GM10847 (cell line): Measurements from ENCODE around the gene CLIC5.

Source experiments
- POLR2A ChIP-seq: IDR thresholded peaks from 2 replicates; pipeline ENCODE4 v1.6.1; 2011; ENCODE audit not compliant: insufficient read length; ENCODE audit errors: extremely low read depth

Gene CLIC5

GRCh38 chr6:45884336-45884735, 131.3 kb downstream of the CLIC5 start:
- TF ChIP-seq POLR2A: no peak

GRCh38 chr6:45882671-45883070, 133.0 kb downstream of the CLIC5 start:
- no peak for TF ChIP-seq POLR2A

- TF ChIP-seq POLR2A: no peak
Observed at GRCh38 chr6:45881705-45882467, 133.8 kb downstream of the CLIC5 start.

- TF ChIP-seq POLR2A: no peak
Observed at GRCh38 chr6:45880676-45881075, 135.0 kb downstream of the CLIC5 start.

- TF ChIP-seq POLR2A: no peak
Observed at GRCh38 chr6:45880159-45880558, 135.5 kb downstream of the CLIC5 start.

- TF ChIP-seq POLR2A: no peak
Observed at GRCh38 chr6:45877970-45878590, 137.6 kb downstream of the CLIC5 start.

GRCh38 chr6:45872827-45873365, 142.8 kb downstream of the CLIC5 start:
- no peak for TF ChIP-seq POLR2A

GRCh38 chr6:45870531-45870930, 145.1 kb downstream of the CLIC5 start:
- no peak for TF ChIP-seq POLR2A

- TF ChIP-seq POLR2A: no peak
Observed at GRCh38 chr6:45864651-45865050, 151.0 kb downstream of the CLIC5 start.

GRCh38 chr6:45858691-45859090, 157.0 kb downstream of the CLIC5 start:
- no peak for TF ChIP-seq POLR2A

GRCh38 chr6:45857827-45858226, 157.8 kb downstream of the CLIC5 start:
- TF ChIP-seq POLR2A: no peak

GRCh38 chr6:45855642-45856394, 159.8 kb downstream of the CLIC5 start:
- TF ChIP-seq POLR2A: no peak

GRCh38 chr6:45854149-45854742, 161.4 kb downstream of the CLIC5 start:
- no peak for TF ChIP-seq POLR2A

- no peak for TF ChIP-seq POLR2A
Observed at GRCh38 chr6:45851034-45851400, 164.6 kb downstream of the CLIC5 start.

GRCh38 chr6:45850378-45851033, 165.2 kb downstream of the CLIC5 start:
- TF ChIP-seq POLR2A: no peak
